ENCODE data around the gene HACL1. TPM values are rescaled to one million over a fixed set of nuclear protein-coding genes. Genes with fewer than 3 reads are reported as not detected.

The HACL1 gene
- total RNA-seq, 1 experiment from 2014 or later: 25.5 TPM

DNA sequence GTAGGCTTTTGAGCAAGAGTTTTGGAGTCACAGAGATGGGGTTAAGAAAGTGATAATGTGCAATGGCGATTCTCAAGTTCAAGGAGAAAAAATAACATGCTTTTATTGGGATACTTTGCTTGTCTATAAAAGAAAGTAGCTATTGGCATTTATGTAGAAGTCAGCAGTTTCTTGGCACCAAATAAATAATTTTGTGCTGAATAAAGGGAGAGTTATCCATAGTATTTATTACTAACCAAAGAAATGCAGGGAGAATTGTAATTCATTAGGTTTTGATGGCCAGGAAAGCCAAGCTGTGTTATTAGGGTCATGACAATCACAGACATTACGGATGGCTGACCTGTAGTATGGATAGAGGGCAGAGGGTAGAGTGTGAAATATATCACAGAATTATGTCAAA, 33.3 kb upstream of the HACL1 start:
- Histone ChIP-seq H3K9me2 (replicated peaks; ENCODE audit: low read length) (no peaks in the 10 kb centered on the region), H3K9me3 (ENCODE audit: low read length) (no peaks in the 10 kb centered on the region), H3K27ac (ENCODE audit: low read length) (peak overlapping the region; percentile 97), H3K27me3 (ENCODE audit: low read length) (no peaks in the 10 kb centered on the region), H3K79me2 (ENCODE audit: low read length) (no peaks in the 10 kb centered on the region), H3F3A (ENCODE audit: low read length, unreplicated experiment) (peaks cover 19% of the 10 kb centered on the region), H3K4me3 (ENCODE audit: low read length) (peak overlapping the region; percentile 30; the same call in 1 of the 2 replicates), H3K4me1 (ENCODE audit: insufficient read depth, low read length) (peaks cover 85% of the 10 kb centered on the region), H4K20me1 (ENCODE audit: low read length) (no peaks in the 10 kb centered on the region), H3K36me3 (ENCODE audit: low read depth, low read length) (no peaks in the 10 kb centered on the region), H2AFZ (ENCODE audit: low read length) (0 out of 2 replicates have a peak overlapping the region, but pooled peaks have one; percentile 3), H3K4me2 (ENCODE audit: low read length) (peak overlapping the region; percentile 83), H3K9ac (ENCODE audit: low read length) (peak overlapping the region; percentile 30)
- CTCF ChIA-PET: interaction anchor here (1.1 kb wide), 1 partner anchor 171 kb away, joined by 3 read pairs; no protein-coding TSS in a partner anchor
- POLR2A ChIA-PET (ENCODE audit: unreplicated experiment): interaction anchor here (0.6 to 0.7 kb wide), 4 partner anchors 11 to 119 kb away, joined by 3 to 8 read pairs (median 3); no protein-coding TSS in a partner anchor
- ATAC-seq (no peak), DNase-seq (no peak)
- intact Hi-C loops (cut with micrococcal nuclease): loop anchor here (1.0 to 10.0 kb wide), 4 partner anchors 26 to 610 kb away; partner anchors contain the start of gene ANKRD28
- BruUV-seq (replicated peaks): TSS peak; percentile 60
- TF ChIP-seq, protein P1, sequence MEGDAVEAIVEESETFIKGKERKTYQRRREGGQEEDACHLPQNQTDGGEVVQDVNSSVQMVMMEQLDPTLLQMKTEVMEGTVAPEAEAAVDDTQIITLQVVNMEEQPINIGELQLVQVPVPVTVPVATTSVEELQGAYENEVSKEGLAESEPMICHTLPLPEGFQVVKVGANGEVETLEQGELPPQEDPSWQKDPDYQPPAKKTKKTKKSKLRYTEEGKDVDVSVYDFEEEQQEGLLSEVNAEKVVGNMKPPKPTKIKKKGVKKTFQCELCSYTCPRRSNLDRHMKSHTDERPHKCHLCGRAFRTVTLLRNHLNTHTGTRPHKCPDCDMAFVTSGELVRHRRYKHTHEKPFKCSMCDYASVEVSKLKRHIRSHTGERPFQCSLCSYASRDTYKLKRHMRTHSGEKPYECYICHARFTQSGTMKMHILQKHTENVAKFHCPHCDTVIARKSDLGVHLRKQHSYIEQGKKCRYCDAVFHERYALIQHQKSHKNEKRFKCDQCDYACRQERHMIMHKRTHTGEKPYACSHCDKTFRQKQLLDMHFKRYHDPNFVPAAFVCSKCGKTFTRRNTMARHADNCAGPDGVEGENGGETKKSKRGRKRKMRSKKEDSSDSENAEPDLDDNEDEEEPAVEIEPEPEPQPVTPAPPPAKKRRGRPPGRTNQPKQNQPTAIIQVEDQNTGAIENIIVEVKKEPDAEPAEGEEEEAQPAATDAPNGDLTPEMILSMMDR (conservative IDR thresholded peaks at IDR 0.05; ENCODE audit: low read depth, low read length): no peak
- TF ChIP-seq EZH2phosphoT487 (IDR thresholded peaks at IDR 0.05; ENCODE audit: borderline replicate concordance, low read length) (no peak), EZH2 (IDR thresholded peaks at IDR 0.05; ENCODE audit: low read length, unreplicated experiment) (no peak)

GRCh38 chr3:15633766-15634598, 32.6 kb upstream of the HACL1 start:
- H3K27ac ChIP-seq (ENCODE audit: low read length): peak overlapping the region; percentile 97
- peak overlapping the region; percentile 40 for H3K9ac ChIP-seq (ENCODE audit: low read length)
- H3K4me2 ChIP-seq (ENCODE audit: low read length): peak overlapping the region; percentile 83

More at GRCh38 chr3:15633766-15634598, 32.6 kb upstream of the HACL1 start:
- Histone ChIP-seq H3K9me3 (ENCODE audit: low read length) (no peaks in the 10 kb centered on the region), H3K9me2 (replicated peaks; ENCODE audit: low read length) (no peaks in the 10 kb centered on the region), H3K4me1 (ENCODE audit: insufficient read depth, low read length) (peaks cover 84% of the 10 kb centered on the region), H2AFZ (ENCODE audit: low read length) (0 out of 2 replicates have a peak overlapping the region, but pooled peaks have one; percentile 3), H3F3A (ENCODE audit: low read length, unreplicated experiment) (peaks cover 19% of the 10 kb centered on the region), H3K36me3 (ENCODE audit: low read depth, low read length) (no peaks in the 10 kb centered on the region), H3K27me3 (ENCODE audit: low read length) (no peaks in the 10 kb centered on the region), H4K20me1 (ENCODE audit: low read length) (no peaks in the 10 kb centered on the region), H3K79me2 (ENCODE audit: low read length) (no peaks in the 10 kb centered on the region), H3K4me3 (ENCODE audit: low read length) (peak overlapping the region; percentile 30; the same call in 1 of the 2 replicates)
- BruUV-seq (replicated peaks): no TSS peak
- peak; percentile 46 for ATAC-seq
- intact Hi-C loops (cut with micrococcal nuclease): loop anchor here (1.0 to 10.0 kb wide), 4 partner anchors 26 to 611 kb away; partner anchors contain the start of gene ANKRD28
- ChIA-PET CTCF (interaction anchor here (1.1 kb wide), 1 partner anchor 172 kb away, joined by 3 read pairs; no protein-coding TSS in a partner anchor), POLR2A (ENCODE audit: unreplicated experiment) (interaction anchor here (0.6 to 0.7 kb wide), 4 partner anchors 11 to 349 kb away, joined by 3 to 5 read pairs (median 3); no protein-coding TSS in a partner anchor)
- DNase-seq: peak; percentile 92
- TF ChIP-seq EZH2phosphoT487 (IDR thresholded peaks at IDR 0.05; ENCODE audit: borderline replicate concordance, low read length): no peak
- TF ChIP-seq, protein P1 (conservative IDR thresholded peaks at IDR 0.05; ENCODE audit: low read depth, low read length): no peak
- no peak for TF ChIP-seq EZH2 (IDR thresholded peaks at IDR 0.05; ENCODE audit: low read length, unreplicated experiment)
